Smooth muscle cell (in vitro differentiated cells): ENCODE data around the gene LRRC26. TPM values are rescaled to one million over a fixed set of nuclear protein-coding genes. Genes with fewer than 3 reads are reported as not detected.

Experiments used
- DNase-seq: peaks from one replicate; lab custom pipeline; 2025; ENCODE audit not compliant: unreplicated experiment; lab: John Stamatoyannopoulos, UW
- H2AFZ ChIP-seq: fragments of 200-600 bp; sonication (generic); 2 replicates; pipeline ENCODE4 v1.6.0; 2016; ENCODE audit warnings: antibody characterized with exemption, low read depth, mild to moderate bottlenecking
- H3F3A ChIP-seq: fragments of 200-600 bp; sonication (generic); 2 replicates; pipeline ENCODE4 v1.6.0; 2017; ENCODE audit warnings: antibody characterized with exemption, low read depth
- H3K27ac ChIP-seq: fragments of 200-600 bp; sonication (generic); 2 replicates; pipeline ENCODE4 v1.5.1; 2016; ENCODE audit warnings: low read depth, mild to moderate bottlenecking
- H3K27me3 ChIP-seq: fragments of 200-600 bp; sonication (generic); 2 replicates; pipeline ENCODE4 v1.6.1; 2016; ENCODE audit warnings: low read depth, mild to moderate bottlenecking
- H3K36me3 ChIP-seq: fragments of 200-600 bp; sonication (generic); 2 replicates; pipeline ENCODE4 v1.5.1; 2016; ENCODE audit warnings: low read depth
- H3K4me1 ChIP-seq: fragments of 200-600 bp; sonication (generic); 2 replicates; pipeline ENCODE4 v1.5.1; 2016; ENCODE audit warnings: low read depth
- H3K4me2 ChIP-seq: fragments of 200-600 bp; sonication (generic); 2 replicates; pipeline ENCODE4 v1.6.0; 2016; ENCODE audit warnings: mild to moderate bottlenecking
- H3K4me3 ChIP-seq: fragments of 200-600 bp; sonication (generic); 2 replicates; pipeline ENCODE4 v1.5.1; 2016; ENCODE audit warnings: mild to moderate bottlenecking
- H3K79me2 ChIP-seq: fragments of 200-600 bp; sonication (generic); 2 replicates; pipeline ENCODE4 v1.6.0; 2016; ENCODE audit warnings: low read depth, mild to moderate bottlenecking
- H3K9ac ChIP-seq: fragments of 200-600 bp; sonication (generic); 2 replicates; pipeline ENCODE4 v1.6.0; 2016; ENCODE audit warnings: low read depth
- H3K9me3 ChIP-seq: fragments of 200-600 bp; sonication (generic); replicated peaks from 2 replicates; pipeline ENCODE4 v1.5.1; 2016; ENCODE audit warnings: low read depth
- H4K20me1 ChIP-seq: fragments of 200-600 bp; sonication (generic); 2 replicates; pipeline ENCODE4 v1.6.0; 2016; ENCODE audit warnings: low read depth
- WGBS: methylation state at CpG from one replicate; pipeline ENCODE4 v1.1.7; 2016; ENCODE audit warnings: low lambda C conversion rate; 5-methylcytosine and 5-hydroxymethylcytosine counted together
- polyA plus RNA-seq: library from polyadenylated mRNA; unstranded; fragments of >200 nt; fragmentation: Nextera tagmentation; extraction: Ambion mirVana; gene quantifications from 2 replicates; pipeline ENCODE4 v1.2.1, GENCODE V29; 2016
- total RNA-seq: library from RNA; depleted of rRNA; stranded (reverse); fragments of >200 nt; gene quantifications from 2 replicates; pipeline ENCODE4 v1.2.3, GENCODE V29; 2014
- TF ChIP-seq, protein P1 (sequence below): fragments of 200-600 bp; sonication (generic); IDR thresholded peaks from 2 replicates; pipeline ENCODE4 v1.5.1; 2017; ENCODE audit warnings: borderline replicate concordance, mild to moderate bottlenecking, antibody characterized with exemption; ENCODE audit not compliant: insufficient read depth, poor library complexity, severe bottlenecking

Gene LRRC26
- total and polyA plus RNA-seq, 2 experiments from 2014 or later = not detected

DNA sequence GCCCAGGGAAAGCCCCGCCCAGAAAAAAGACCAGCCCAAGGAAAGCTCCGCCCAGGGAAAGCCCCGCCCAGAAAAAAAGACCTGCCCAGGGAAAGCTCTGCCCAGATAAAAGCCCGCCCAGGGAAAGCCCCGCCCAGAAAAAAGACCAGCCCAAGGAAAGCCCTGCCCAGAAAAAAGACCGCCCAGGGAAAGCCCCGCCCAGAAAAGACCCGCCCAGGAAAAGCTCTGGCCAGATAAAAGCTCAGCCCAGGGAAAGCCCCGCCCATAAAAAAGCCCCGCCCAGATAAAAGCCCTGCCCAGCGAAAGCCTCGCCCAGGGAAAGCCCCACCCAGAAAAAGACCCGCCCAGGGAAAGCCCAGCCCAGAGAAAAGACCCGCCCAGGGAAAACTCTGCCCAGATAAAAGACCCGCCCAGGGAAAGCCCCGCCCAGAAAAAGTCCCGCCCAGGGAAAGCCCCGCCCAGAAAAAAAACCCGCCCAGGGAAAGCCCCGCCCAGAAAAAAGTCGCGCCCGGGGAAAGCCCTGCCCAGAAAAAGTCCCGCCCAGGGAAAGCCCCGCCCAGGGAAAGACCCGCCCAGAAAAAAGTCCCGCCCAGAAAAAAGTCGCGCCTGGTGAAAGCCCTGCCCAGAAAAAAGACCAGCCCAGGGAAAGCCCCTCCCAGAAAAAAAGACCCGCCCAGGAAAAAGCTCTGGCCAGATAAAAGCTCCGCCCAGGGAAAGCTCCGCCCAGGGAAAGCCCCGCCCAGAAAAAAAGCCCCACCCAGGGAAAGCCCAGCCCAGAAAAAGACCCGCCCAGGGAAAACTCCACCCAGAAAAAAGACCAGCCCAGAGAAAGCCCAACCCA is 19.0 kb downstream of the LRRC26 start:
- Histone ChIP-seq H3K9me3 (no peaks in the 10 kb centered on the region), H3K27ac (no peak overlapping the region), H3K36me3 (no peaks in the 10 kb centered on the region), H4K20me1 (no peaks in the 10 kb centered on the region), H3K27me3 (peaks cover 8% of the 10 kb centered on the region), H2AFZ (no peak overlapping the region), H3K4me1 (no peaks in the 10 kb centered on the region), H3F3A (no peaks in the 10 kb centered on the region), H3K4me2 (no peak overlapping the region), H3K9ac (no peak overlapping the region), H3K79me2 (no peaks in the 10 kb centered on the region), H3K4me3 (no peak overlapping the region)
- no peak for DNase-seq
- 55% methylated on average over 19 of the region's 34 CpGs for WGBS
- TF ChIP-seq, protein P1, sequence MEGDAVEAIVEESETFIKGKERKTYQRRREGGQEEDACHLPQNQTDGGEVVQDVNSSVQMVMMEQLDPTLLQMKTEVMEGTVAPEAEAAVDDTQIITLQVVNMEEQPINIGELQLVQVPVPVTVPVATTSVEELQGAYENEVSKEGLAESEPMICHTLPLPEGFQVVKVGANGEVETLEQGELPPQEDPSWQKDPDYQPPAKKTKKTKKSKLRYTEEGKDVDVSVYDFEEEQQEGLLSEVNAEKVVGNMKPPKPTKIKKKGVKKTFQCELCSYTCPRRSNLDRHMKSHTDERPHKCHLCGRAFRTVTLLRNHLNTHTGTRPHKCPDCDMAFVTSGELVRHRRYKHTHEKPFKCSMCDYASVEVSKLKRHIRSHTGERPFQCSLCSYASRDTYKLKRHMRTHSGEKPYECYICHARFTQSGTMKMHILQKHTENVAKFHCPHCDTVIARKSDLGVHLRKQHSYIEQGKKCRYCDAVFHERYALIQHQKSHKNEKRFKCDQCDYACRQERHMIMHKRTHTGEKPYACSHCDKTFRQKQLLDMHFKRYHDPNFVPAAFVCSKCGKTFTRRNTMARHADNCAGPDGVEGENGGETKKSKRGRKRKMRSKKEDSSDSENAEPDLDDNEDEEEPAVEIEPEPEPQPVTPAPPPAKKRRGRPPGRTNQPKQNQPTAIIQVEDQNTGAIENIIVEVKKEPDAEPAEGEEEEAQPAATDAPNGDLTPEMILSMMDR = no peak

DNA sequence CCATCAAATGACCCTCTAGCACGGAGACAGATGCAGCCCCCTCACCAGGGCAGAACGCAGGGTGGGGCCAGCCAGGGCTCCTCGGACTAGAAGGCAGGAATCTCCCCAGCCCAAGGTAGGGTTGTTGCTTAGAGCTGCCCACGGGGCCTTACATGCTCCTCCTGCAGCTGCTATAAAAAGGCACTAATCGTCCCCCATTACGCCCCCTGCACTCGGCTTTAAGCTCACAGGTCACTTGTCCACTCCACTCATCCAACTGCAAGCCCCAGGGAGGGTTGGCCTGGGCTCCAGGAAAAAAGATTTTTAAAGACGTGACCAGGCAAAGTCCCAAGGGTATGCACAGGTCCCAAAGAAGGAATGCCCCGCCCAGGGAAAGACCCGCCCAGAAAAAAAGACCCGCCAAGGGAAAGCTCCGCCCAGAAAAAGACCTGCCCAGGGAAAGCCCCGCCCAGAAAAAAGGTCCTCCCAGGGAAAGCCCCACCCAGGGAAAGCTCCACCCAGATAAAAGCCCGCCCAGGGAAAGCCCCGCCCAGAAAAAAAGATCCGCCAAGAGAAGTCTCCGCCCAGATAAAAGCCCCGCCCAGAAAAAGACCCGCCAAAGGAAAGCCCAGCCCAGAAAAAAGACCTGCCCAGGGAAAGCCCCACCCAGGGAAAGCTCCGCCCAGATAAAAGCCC is 19.8 kb downstream of the LRRC26 start:
- no peaks in the 10 kb centered on the region for H3K4me1 ChIP-seq
- no peak overlapping the region for H3K4me3 ChIP-seq
- no peak overlapping the region for H3K4me2 ChIP-seq
- peaks cover 3% of the 10 kb centered on the region for H3K27me3 ChIP-seq
- no peak for DNase-seq
- 80% methylated on average over 20 of the region's 20 CpGs for WGBS
- H4K20me1 ChIP-seq = no peaks in the 10 kb centered on the region
- no peaks in the 10 kb centered on the region for H3F3A ChIP-seq
- H3K36me3 ChIP-seq = no peaks in the 10 kb centered on the region
- H3K27ac ChIP-seq = no peak overlapping the region
- no peak overlapping the region for H3K9ac ChIP-seq
- no peak overlapping the region for H2AFZ ChIP-seq
- no peaks in the 10 kb centered on the region for H3K79me2 ChIP-seq
- TF ChIP-seq, protein P1 = no peak
- no peaks in the 10 kb centered on the region for H3K9me3 ChIP-seq

DNA sequence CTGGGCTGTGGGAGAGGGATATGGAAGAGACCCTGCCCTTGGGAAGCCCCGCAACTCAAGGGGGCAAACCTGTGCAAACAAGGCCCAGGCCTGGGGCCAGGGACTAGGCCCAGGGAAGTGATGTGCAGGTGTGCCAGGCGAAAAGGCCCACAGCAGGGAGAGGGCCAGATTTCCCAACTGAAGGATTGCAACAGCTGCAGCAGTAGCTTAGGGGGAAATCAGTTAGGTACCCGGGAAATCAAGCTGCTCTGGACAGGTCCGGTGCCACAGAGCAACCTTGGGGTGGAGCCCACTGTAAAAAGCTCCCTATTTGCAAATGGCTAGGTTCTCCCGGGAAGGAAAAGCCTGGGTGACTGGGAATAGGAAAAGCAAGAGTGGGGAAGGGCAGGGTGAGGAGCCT is 20.5 kb downstream of the LRRC26 start:
- Histone ChIP-seq H3K27me3 (peaks cover 3% of the 10 kb centered on the region), H3K4me1 (no peaks in the 10 kb centered on the region), H3F3A (no peaks in the 10 kb centered on the region), H3K79me2 (no peaks in the 10 kb centered on the region), H2AFZ (no peak overlapping the region), H3K4me3 (no peak overlapping the region), H3K36me3 (no peaks in the 10 kb centered on the region), H3K4me2 (no peak overlapping the region), H4K20me1 (no peaks in the 10 kb centered on the region), H3K9me3 (no peaks in the 10 kb centered on the region), H3K9ac (no peak overlapping the region), H3K27ac (no peak overlapping the region)
- TF ChIP-seq, protein P1 = no peak
- no peak for DNase-seq
- 83% methylated on average over 5 of the region's 5 CpGs for WGBS

DNA sequence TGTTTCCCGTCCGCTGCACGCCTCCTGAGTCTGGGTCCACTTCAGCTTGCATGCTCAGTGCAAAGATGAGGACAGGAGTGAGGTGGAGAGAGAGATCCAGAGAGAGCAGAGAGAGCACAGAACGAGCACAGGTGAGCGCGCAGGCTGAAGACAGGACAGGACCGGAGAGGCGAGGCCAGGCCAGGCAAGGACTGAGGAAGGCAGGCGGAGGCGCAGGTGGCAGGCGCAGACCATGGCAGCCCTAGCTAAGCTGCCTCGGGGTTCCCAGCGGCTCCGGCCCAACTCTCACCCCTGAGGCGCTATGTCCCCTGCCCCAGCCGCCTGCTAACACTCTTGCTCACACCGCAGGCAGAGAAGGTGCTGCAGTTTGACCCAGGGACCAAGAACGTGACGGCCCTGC is 21.2 kb downstream of the LRRC26 start:
- H3K9me3 ChIP-seq = no peaks in the 10 kb centered on the region
- DNase-seq = no peak

More for the DNA sequence above, 21.2 kb downstream of the LRRC26 start:
- no peaks in the 10 kb centered on the region for H3K79me2 ChIP-seq
- H3K27me3 ChIP-seq = peaks cover 5% of the 10 kb centered on the region
- no peaks in the 10 kb centered on the region for H3F3A ChIP-seq
- no peak overlapping the region for H3K4me2 ChIP-seq
- no peaks in the 10 kb centered on the region for H3K4me1 ChIP-seq
- no peak overlapping the region for H3K4me3 ChIP-seq
- H3K36me3 ChIP-seq = no peaks in the 10 kb centered on the region
- H2AFZ ChIP-seq = no peak overlapping the region
- no peak overlapping the region for H3K9ac ChIP-seq
- TF ChIP-seq, protein P1 = no peak
- WGBS = 88% methylated on average over 19 of the region's 19 CpGs
- H3K27ac ChIP-seq = no peak overlapping the region
- H4K20me1 ChIP-seq = no peaks in the 10 kb centered on the region
